ENCODE results near the gene MRPL53.

DNA sequence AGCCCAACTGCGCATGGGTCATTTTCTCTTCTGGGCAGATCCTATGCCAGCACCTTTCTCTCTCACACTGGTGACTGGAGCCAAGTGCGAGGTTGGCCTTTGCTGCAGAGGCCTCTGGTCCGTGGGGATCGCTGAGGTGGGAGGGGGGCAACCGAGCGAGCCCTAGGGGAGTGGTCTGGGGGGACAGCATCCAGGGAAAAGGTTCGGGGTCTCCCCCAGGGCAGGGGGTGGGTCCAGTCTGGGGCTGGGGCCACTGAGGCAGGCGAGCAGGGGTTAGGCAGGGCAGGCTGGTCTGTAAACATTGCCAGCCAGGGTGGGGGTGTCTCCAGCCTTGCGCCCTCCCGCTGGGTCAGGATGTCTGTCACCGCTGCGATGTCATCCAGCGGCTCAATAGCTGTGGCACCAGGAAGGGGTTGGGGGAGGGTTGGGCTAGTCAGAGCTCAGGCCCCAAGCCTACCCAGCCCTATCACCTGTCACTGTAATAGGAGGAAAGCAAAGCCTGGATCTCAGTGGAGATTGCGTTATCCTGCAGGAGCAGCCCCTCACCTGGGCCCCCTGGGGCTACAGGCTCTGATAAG lies 46.2 kb downstream of the MRPL53 start:
- TF ChIP-seq POLR2AphosphoS5 (IDR thresholded peaks at IDR 0.05), result no peak
- no peak for TF ChIP-seq EP300 (IDR thresholded peaks at IDR 0.05)
- TF ChIP-seq, protein P1, sequence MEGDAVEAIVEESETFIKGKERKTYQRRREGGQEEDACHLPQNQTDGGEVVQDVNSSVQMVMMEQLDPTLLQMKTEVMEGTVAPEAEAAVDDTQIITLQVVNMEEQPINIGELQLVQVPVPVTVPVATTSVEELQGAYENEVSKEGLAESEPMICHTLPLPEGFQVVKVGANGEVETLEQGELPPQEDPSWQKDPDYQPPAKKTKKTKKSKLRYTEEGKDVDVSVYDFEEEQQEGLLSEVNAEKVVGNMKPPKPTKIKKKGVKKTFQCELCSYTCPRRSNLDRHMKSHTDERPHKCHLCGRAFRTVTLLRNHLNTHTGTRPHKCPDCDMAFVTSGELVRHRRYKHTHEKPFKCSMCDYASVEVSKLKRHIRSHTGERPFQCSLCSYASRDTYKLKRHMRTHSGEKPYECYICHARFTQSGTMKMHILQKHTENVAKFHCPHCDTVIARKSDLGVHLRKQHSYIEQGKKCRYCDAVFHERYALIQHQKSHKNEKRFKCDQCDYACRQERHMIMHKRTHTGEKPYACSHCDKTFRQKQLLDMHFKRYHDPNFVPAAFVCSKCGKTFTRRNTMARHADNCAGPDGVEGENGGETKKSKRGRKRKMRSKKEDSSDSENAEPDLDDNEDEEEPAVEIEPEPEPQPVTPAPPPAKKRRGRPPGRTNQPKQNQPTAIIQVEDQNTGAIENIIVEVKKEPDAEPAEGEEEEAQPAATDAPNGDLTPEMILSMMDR (IDR thresholded peaks at IDR 0.05), result no peak
- no peak for TF ChIP-seq POLR2A (IDR thresholded peaks at IDR 0.05; ENCODE audit: low read depth)

All from esophagus muscularis mucosa (tissue), 4 donors.